ENCODE measurements around the gene FTO.
"Not testable (repeated sequence)": the region's sequence is repeated elsewhere in the genome, so short reads cannot be mapped to it uniquely, and the experiment has no call there.

FTO gene

GRCh38 chr16:54173490-54173889, 469.5 kb downstream of the FTO start:
- no peak for DNase-seq

- DNase-seq, result no peak
Observed at GRCh38 chr16:54174201-54174600, 470.2 kb downstream of the FTO start.

- no peak for DNase-seq
Observed at GRCh38 chr16:54174750-54175149, 470.8 kb downstream of the FTO start.

DNA sequence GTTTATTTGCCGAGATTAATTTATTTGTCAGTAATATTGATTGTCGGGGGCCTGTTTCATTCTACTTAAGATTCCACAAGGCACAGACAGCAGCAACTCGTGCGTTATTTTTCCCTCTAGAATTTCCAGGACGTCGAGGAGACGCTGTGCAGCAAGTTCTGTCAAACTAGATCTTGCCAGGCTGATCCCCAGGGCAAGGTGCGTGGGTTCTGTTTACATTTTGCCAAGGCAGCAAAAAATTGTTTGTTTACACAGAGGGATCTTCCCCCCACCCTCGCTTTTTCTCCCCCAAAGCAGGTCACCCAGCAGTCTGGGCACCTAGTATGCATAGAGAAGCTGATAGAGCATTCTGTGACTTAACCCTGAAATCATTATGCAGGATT, 471.2 kb downstream of the FTO start:
- DNase-seq, result no peak

DNA sequence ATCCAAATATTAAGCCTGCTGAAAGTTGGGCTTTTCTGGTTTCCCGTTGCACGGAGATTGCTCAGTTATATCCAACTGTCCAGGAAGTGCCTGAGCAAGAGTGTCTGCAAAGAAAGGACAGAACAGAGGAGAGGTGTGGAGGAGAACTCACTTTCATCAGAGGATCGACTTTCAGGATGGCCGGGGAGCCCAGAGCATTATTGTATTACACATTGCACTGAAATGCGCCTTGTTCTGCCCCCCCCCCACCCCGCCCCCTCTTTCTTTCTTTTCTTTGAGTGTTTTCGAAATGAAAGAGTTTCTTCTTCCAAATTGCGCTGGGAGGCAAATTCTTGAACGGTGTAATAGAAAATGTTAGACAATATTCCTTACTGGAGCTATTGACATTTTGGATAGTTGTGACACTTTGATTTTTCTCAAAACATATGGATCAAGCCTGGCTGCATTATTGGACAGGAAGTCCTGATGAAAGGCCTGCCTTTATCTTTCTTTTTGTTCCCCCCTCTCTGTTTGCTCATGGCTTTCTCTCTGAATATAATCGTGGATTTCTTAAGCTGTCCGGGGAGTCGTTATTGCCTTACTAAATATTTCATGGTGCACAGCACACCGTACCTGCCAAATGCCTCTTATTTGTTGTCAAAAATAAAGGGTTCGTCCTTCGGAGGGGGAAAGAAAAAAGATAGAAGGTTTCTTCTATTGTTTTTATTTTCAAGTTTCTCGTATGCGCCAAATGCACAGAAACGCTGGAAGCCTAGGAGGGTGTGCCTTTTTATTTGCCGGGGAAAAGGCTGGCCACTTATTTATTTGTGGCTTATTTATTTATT, 471.8 kb downstream of the FTO start:
- DNase-seq, result no peak

DNA sequence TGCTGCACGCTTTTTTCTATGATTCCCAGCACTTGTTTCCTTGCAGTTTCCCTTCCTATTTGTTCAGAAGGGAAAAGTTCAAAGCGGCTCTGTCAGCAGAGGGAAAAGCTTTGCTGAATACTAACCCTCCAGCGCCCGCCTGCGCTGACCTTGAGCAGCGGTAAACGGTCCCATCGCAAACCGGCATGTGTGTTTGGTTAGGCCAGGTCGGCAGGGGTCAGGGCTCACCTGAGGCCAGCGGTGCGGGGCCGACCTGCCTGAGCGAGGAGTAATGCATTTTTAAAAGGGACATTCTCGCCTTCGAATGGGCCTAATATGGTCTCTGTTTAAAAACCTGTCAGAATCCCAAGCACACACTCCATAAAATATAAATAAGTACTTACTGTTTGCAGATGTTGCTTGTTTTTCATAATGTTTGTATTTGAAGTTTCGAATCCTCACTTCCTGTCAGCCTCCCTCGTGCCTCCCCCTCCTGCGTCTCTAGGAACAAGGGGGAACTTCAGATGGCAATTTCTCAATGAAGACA, 472.5 kb downstream of the FTO start:
- DNase-seq, result peak in 2 of 56 donors; percentile 7 to 8

GRCh38 chr16:54177052-54177861, 473.3 kb downstream of the FTO start:
- DNase-seq, result no peak

DNA sequence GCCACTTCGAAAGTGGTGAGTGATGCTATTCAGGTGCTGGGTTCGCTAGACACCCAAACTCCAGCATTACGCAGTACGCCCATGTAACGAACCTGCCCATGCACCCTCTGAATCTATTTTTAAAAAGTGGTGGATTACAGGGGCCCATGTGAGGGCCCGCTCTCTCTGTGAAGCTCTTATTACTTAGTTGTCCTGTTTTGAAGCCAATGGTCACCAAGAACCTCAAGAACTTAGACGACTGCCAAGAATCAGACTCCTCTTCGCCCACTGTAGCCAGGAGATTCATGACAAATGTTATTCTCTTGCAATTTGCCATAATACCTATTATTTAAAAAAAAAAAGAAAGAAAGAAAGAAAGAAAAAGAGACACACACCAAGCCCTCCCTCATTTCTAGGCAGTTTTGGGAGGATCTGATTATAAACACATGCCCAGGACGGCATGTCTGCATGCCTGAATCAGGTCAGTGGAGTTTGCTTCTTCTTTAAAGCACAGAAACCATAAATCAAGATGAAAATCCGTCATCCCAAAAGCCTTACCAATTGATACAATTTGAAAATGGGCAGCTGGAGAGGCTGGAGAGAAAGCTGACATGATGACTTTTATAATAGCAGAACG, 474.0 kb downstream of the FTO start:
- no peak for DNase-seq

- no peak for DNase-seq
Observed at GRCh38 chr16:54178478-54178976, 474.6 kb downstream of the FTO start.

- no peak for DNase-seq
Observed at GRCh38 chr16:54180421-54181359, 476.7 kb downstream of the FTO start.

- DNase-seq, result not testable (repeated sequence)
Observed at GRCh38 chr16:54181683-54182329, 477.9 kb downstream of the FTO start.

GRCh38 chr16:54185045-54185444, 481.1 kb downstream of the FTO start:
- DNase-seq, result no peak

- no peak for DNase-seq
Observed at GRCh38 chr16:54191163-54191562, 487.2 kb downstream of the FTO start.

DNA sequence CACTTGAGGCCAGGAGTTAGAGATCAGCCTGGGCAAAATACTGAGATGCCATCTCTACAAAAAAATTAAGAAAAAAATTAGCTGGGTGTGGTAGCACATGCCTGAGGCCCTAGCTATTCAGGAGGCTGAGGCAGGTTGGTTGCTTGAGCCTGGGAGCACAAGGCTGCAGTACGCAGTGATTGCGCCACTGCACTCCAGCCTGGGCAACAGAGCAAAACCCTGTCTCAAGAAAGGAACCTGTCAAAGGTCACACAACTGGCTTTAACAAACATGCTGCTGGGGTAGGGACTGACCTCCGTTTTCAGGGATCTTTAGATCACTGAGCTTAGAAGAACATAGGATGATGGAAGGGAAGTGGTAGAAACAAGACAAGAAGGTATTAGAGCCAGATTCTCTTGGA, 487.6 kb downstream of the FTO start:
- DNase-seq, result no peak

GRCh38 chr16:54193013-54193664, 489.2 kb downstream of the FTO start:
- DNase-seq, result no peak

DNA sequence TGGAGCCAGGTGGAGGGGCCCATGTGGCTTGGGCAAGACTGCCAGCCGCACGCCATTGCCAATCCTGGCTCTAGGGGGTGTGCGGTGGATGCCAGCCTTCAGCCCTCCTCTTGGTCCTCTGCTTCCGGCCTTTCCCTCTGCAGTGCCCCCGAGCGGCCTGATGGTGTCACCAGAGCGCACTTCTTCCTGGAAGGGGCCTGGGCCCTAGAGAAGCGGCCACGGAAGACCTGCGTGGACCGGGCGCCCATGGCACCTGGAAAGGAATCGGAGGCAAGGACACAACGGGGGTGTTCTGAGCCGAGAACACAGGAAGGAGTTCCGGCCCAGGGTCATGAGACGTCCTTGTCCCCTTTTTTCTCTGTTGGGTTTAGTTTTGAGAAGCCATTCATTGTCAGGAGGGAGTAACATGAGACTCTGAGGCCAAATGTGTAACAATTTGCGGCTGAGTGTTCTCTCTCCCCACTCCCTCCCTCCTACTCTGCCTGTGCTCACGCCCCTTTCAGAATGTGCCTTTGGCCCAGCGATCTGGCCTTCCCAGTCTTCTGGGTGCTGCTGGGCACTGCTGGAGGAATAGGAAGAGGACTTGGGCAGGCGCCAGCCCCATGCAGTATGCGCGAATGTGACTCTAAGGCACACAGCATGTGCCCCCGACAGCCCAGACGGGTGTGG, 489.8 kb downstream of the FTO start:
- DNase-seq, result peak in 44 of 56 donors; percentile 3 to 79 (median 26)

DNA sequence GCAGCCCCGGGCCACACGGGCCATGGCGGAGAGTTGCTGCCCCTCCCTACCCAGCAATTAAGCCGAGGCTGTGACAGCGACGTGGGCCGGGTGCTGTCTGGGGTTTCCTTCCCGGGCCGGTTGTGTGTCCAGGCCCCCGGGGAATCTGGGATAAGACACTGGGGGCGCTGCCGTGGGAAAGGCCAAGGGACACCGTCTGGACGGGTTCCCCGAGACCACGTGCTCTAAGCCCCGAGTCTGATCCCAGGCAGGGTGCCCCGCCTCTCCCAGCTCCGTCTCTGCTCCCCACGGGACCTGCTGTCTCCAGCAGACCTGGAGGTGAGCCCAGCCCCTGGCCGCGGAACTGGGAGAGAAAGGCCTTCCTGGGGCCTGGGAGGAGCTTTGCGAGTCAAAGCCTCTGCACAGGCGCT, 490.4 kb downstream of the FTO start:
- DNase-seq, result peak in 52 of 56 donors; percentile 7 to 84 (median 51)

- DNase-seq, result no peak
Observed at GRCh38 chr16:54197758-54198157, 493.8 kb downstream of the FTO start.
